SW 1271 (cell line): ENCODE data around the gene EXO5.
"Not testable (repeated sequence)": the region's sequence is repeated elsewhere in the genome, so short reads cannot be mapped to it uniquely, and the experiment has no call there.

Experiments
- DNase-seq, 2 experiments: peaks; one replicate each; lab custom pipeline; 2025; lab: John Stamatoyannopoulos, UW

Gene EXO5, protein sequence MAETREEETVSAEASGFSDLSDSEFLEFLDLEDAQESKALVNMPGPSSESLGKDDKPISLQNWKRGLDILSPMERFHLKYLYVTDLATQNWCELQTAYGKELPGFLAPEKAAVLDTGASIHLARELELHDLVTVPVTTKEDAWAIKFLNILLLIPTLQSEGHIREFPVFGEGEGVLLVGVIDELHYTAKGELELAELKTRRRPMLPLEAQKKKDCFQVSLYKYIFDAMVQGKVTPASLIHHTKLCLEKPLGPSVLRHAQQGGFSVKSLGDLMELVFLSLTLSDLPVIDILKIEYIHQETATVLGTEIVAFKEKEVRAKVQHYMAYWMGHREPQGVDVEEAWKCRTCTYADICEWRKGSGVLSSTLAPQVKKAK

DNA sequence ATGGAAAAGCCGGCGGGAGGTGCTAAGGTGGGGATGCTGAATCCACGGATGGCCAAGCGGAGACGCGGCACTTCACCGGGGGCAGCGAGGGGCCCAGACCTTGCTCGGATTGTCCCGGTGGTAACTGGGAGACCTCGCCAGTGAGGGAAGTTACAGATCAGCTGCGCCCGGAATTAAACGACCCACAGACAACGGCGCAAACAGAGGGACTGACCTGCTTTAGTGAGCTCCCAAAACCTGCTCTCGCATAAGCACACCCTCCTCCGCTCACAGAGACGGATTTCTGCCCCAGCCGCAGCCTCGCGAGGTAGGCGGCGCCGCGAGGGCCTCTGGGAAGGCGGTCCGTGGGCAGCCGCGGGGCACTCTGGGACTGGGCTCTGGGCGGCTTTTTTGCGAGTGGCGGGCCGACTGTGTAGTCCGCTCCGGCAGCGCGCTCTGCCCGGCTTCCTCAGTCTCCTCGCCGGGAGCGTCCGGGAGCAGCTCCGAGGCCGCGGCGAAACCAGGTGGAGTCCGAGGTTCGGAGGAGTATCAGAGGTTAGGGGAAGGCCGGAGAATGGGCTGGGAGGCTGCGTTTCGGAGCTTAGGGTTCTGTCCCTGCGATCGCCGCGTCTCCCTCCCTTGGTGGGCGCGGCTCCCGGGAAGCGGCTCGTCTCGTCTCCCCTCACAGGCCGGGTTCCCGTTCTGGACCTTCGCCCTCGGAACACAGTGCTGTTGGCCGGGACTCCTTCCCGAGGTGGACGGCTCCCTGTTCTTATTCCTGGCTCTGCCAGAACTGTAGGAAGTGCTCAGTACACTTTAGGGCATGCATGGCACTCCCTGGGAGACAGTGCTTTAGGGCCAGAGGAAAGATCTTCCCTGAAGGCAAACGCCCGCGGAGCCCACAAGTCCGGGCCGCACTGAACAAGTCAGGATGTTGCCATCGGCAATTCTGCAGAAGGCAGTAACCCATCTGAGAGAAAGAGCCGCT is at the start of gene EXO5:
EXO5 (plus strand) TSS at position 393 of the 967 bp plus-strand sequence. CDS start 5,778 bp downstream, outside the sequence.
- DNase-seq = peak; percentile 56 to 73

DNA sequence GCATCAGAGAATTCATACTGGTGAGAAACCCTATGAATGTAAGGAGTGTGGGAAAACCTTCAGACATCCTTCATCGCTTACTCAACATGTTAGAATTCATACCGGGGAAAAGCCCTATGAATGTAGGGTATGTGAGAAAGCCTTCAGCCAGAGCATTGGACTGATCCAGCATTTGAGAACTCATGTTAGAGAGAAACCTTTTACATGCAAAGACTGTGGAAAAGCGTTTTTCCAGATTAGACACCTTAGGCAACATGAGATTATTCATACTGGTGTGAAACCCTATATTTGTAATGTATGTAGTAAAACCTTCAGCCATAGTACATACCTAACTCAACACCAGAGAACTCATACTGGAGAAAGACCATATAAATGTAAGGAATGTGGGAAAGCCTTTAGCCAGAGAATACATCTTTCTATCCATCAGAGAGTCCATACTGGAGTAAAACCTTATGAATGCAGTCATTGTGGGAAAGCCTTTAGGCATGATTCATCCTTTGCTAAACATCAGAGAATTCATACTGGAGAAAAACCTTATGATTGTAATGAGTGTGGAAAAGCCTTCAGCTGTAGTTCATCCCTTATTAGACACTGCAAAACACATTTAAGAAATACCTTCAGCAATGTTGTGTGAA is 45.5 kb upstream of the EXO5 start:
- no peak for DNase-seq

DNA sequence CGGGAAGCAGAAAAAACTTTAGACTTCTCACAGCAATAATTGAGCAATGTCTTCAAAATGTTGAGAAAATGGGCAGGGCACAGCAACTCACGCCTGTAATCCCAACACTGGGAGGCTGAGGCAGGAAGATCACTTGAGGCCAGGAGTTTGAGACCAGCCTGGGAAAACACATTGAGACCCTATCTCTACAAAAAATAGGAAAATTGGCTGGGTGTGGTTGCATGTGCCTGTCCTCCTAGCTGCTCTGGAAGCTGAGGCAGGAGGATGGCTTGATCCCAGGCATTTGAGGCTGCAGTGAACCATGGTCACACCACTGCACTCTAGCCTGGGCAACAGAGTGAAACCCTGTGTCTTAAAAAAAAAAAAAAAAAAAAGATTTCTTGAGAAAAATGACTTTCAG is 39.2 kb upstream of the EXO5 start:
- DNase-seq = no peak

DNA sequence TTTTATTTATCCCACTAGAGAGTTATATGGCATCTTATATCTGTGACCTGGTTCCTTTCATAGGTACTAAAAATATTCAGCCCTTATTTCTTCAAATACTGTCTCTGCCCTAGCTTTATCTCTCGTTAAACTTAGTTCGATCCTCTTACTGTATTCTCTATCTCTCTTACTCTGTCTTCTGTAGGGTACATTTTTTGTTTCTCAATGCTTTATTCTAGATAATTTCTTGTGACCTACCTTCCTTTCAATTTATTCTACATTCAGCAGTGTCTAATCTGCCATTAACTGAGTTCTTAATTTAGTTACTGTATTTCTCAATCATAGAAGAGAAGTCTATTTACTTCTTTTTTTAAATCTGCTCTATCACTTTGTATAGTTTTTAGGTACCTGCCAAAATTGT is 33.3 kb upstream of the EXO5 start:
- no peak for DNase-seq

DNA sequence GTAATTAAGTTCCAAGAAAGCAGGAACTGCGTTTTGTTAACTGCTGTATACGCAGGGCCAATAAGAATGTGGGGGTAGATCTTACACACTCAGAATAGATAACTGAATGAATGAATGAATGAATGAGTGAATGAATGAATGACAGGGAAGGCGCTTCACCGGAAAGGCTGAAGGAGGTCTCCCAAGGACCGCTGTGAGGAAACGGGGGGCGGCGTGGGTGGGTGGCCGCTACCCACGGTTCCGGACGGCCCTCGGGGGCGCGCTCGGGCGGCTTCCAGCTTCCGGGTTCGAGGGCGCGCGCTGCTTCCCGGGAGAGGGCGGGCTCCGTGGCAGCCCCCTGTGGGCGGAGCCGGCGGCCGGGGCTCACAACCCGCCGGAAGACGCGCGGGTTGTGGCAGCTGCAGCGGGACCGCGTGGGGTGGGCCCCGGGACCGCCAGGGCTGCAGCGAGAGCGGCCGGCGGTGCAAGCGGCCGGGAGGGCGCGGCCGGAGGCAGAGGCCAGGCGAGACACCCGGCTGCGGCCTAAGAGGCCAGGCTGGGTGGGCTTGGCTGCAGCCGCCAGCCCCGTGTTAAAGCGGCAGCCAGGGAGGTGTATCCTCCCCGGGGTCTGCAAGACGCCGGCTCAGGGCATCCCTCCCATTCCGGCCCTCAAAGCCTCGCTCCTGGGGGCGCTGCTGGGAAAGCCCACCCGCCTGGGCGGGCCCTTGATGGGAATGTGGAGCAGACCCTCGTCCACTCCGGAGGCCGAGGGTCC is 31.5 kb upstream of the EXO5 start, which contains the start of gene ZFP69:
ZFP69 (plus strand) TSS at position 367 of the 754 bp plus-strand sequence. CDS start 2,072 bp downstream, outside the sequence.
- DNase-seq = no peak

DNA sequence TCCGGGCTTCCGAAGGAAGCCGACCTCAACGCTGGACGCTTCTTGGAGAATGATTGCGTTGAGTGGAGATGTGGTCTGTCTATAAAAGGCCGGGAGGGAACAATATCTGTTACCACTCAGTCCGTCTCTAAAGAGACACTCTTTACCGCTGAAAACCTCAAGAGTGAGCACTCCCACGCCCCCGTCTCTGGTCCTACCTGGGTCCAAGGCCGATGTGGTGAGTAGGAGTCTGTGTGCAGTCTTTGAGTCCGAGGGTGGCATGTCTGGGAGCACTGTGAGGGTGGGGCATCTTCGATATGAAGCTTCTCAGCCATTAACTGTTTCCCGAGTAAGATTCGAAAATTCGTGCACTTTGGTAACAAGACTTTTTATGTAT is 30.9 kb upstream of the EXO5 start:
- no peak for DNase-seq

DNA sequence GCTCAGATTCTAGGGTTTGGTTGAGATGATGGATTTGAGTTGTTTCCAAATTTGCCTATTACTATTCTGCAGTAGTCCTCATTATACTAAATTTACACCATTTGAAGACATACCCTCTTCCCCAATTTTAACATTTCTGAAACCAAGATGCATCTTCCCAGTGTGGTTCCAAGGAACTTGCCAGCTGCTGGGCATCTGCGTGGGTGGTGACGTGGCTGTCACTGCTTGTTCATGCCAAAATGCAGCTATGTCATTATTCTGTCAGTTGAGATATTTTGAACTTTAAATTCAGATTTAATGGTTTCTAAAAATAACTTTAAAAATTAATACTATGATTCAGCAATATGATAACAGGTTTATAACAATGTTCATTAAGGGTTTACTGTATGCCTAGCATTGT is 30.3 kb upstream of the EXO5 start:
- no peak for DNase-seq

DNA sequence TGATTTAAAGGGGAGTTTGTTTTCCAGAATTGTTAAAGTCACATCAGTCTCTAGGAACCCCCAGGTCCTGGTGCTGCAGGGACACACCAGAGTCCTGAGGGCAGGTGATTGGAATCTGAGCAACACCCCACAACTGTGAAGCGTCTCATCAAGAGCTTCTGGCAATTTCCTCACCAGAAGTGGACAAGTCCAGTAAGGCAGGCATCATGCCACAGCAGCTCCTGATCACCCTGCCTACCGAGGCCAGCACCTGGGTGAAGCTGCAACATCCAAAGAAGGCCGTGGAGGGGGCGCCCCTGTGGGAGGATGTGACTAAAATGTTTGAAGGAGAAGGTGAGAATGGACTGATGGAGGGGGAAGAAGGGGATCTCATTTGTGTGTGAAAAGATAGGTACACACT is 29.4 kb upstream of the EXO5 start:
- no peak for DNase-seq

DNA sequence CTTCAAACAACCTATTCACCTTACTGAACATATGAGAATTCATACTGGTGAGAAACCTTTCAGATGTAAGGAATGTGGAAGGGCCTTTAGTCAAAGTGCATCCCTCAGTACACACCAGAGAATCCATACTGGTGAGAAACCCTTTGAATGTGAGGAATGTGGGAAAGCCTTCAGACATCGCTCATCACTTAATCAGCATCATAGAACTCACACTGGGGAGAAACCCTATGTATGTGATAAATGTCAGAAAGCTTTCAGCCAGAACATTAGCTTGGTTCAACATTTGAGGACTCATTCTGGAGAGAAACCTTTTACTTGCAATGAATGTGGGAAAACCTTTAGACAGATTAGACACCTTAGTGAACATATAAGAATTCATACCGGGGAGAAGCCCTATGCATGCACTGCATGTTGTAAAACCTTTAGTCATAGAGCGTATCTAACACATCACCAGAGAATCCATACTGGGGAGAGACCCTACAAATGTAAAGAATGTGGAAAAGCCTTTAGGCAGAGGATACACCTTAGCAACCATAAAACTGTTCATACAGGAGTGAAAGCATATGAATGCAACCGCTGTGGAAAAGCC is 13.2 kb upstream of the EXO5 start:
- DNase-seq = no peak

DNA sequence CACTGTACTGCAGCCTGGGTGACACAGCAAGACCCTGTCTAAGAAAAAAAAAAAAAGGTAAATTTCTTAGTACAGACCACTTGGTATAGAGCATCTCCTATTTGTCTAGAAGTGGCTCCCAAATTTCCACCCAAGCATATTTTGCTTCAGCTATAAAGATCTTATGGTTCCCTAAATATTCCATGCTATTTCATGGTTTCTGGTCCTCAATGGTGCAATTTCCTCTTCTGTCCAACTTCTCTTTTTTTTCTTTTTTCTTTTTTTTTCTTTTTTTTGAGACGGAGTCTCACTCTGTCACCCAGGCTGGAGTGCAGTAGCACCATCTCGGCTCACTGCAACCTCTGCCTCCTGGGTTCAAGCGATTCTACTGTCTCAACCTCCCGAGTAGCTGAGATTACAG is 5.9 kb upstream of the EXO5 start:
- DNase-seq = not testable (repeated sequence)

DNA sequence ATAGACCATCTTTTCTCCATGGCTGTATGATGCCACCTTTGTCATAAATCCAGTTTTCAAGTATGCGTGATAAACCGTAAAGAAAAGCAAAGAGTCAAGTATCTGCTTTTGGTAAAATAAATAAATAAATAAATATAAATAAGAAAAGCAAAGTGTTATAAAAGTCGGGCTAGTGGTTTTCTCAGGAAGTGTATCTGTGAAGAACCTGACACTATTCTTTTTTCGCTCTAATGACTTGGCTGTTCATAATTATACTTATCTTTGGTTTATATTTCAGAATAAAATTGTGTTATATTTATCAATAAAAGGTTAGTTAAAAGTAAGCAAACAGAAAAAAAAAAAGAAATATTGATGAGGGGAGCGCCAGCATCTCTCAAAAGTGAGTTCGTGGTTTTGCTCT is 594 bp upstream of the EXO5 start:
- DNase-seq = no peak

DNA sequence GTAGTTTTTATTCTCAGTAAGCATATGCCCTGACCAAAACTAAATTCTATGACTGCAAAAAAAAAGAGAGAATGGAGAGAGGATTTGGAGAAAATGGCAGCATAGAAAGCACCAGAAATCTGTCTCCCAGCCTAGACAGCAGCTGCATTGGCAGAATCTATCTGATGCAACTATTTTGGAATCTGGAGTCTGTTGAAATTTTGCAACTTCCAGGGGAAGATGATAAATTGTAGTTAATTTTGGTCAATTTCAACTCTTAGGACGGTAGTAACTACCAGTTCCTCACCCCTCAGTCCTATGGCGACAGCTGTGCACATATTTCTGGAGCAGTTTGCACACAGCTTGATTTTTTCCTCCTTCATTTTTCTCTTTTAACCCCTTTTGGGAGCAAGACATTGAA is 10.9 kb downstream of the EXO5 start:
- DNase-seq = no peak

DNA sequence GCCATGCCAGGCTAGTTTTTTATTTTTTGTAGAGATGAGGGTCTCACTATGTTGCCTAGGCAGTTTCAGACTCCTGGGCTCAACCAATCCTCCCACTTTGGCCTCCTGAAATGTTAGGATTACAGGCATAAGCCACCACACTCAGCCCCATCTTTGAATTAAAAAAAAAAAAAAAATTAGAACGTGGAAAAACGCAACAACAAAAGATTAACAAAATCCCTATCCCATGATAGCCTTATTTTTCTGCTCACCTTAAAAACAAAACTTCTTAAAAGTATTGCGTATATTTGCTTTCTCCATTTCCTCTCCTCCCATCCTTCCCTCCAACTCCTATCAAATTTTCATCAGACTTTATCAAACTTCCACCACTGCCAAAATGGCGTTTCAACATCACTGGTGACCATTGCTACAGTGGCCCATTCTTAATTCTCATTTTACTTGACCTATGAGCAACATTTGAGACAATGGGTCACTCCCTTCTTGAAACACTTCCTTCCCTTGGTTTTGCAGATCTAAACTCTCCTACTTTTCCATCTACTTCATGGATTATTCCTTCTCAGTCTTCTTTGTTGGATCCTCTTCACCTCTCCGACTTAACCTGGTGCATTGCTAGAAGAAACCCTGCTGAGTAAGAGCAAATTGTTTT is 22.3 kb downstream of the EXO5 start:
- DNase-seq = no peak

DNA sequence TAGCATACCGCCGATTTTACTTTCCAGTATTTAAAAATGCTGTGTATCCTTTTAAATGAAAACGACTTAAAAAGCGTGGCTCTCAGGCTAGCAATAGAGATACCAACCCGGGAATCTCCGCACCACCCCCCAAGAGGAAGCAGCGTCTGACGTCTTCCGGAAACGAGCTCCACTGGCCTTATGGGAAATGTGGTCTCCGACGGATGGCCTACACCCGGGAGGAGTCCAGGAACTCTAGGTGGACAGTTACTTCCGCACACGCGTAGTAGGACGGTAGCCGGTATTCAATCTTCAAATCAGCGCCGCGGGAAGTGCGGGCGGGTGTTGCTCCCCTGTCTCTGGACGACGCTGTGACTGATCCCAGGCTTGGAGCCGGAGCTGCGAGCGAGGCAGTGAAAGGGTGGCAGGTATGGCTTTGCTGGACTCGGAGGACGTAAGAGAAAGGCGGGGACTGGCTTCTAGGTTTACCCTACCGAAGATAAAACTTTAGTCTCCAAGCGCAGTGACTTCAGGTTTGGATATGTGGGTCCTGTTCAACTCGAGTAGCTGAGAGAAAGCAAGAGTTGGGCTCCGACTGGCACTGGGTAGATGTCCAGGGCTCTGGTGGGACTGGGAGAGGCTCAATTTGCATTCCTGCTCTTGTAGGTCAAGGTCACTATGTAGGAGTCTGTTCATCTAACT is 23.0 kb downstream of the EXO5 start, which contains the start of gene ZNF684:
ZNF684 (plus strand) TSS at position 257 of the 681 bp plus-strand sequence. CDS start 1,530 bp downstream, outside the sequence.
- peak; percentile 78 to 92 for DNase-seq

DNA sequence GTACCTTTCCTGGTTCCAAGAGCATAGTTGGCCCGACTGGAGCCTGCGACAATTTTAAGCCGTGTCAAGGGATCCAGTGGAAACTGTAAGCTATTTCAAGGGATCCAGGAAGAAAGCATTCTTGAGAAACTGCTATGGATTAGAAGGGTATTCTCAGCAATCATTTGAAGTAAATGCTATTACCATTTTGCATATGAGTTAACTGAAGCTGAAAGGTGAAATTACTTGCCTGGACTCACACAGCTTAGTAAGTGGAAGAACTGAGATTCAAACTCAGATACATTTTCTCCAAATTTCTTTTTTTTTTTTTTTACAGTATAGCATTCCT is 23.5 kb downstream of the EXO5 start:
- DNase-seq = no peak

DNA sequence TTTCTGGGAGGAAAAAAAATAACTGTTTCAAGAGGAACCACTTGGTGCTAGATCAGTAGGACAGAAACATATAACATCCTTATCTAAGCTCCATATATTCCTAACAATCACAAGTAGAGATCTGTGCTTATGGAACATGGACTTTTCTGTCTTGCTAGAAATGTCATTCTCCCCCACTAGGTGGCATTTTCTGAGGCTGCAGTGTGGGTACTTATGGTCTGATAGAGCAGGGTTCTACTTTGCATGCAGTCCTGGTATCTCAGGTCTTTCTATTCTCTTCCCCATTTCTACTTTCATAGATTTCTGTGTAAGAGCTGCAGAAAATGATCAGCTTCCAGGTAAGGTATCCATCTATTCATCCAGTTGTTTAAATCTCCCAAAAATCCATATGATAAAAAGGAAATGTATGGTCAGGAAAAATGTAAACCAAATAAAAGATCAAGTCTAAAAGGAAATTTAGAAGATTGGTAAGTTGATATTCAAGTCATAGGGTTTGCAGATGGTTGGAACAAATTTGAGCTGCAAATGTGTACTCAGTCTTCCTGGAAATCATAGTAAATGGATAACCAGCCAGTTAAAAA is 24.4 kb downstream of the EXO5 start:
- peak; percentile 4 to 51 for DNase-seq

DNA sequence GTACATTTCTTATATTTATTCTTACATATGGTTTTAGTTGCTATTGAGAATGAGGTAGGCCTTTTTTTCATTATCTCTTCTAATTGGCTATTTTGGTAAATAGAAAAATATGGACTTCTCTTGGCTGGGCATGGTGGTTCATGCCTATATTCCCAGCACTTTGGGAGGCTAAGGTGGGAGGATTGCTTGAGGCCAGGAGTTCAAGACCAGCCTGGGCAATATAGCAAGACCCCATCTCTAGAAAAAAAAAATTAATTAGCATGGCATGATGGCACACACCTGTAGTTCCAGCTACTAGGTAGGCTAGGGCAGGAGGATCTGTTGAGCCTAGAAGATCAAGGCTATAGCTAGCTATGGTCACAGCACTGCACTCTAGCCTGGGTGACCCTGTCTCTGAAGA is 26.0 kb downstream of the EXO5 start:
- no peak for DNase-seq

DNA sequence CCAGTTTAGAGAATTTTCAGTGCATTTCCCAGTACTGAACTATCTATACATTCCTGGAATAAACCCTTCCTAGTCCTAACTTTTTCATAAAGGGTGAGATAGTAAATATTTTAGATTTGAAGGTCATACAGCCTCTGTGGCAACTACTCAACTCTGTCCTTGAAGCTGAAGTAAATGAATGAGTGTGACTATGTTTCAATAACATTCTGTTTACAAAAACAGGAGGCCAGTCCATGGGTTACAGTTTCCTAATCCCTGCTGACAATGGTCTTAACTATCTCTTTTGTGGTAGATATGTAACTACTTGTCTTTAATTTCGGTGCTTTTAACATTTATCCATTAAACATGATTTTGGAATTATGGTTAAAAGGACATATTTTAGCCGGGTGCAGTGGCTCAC is 27.2 kb downstream of the EXO5 start:
- DNase-seq = no peak

DNA sequence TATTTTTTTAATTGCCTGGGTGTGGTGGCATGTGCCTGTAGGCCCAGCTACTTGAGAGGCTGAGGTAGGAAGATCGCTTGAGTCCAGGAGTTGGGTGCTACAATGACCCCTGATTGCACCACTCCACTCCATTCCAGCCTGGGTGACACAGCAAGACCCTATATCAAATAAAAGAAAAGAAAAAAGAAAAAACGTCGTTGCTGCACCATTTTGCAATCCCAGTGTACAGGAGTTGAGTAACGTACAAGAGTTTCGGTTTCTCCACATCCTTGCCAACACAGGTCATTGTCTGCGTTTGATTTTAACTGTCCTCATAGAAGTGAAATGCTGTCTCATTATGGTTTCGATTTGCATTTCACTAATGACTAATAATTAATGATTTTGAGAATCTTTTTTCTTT is 30.8 kb downstream of the EXO5 start:
- DNase-seq = no peak

DNA sequence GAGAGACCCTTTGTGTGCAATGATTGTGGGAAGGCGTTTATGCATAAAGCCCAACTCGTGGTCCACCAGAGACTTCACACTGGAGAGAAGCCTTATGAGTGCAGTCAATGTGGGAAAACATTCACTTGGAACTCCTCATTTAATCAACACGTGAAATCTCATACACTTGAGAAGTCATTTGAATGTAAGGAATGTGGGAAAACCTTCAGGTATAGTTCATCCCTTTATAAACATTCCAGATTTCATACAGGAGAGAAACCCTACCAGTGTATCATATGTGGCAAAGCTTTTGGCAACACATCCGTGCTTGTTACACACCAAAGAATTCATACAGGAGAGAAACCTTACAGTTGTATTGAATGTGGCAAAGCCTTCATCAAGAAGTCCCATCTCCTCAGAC is 38.4 kb downstream of the EXO5 start:
- DNase-seq = no peak
